ENCODE results near the gene BCL6. TPM values are rescaled to one million over a fixed set of nuclear protein-coding genes. Genes with fewer than 3 reads are reported as not detected.

The BCL6 gene
- total RNA-seq, 2 experiments from 2014 or later: 65.6 to 256 TPM

DNA sequence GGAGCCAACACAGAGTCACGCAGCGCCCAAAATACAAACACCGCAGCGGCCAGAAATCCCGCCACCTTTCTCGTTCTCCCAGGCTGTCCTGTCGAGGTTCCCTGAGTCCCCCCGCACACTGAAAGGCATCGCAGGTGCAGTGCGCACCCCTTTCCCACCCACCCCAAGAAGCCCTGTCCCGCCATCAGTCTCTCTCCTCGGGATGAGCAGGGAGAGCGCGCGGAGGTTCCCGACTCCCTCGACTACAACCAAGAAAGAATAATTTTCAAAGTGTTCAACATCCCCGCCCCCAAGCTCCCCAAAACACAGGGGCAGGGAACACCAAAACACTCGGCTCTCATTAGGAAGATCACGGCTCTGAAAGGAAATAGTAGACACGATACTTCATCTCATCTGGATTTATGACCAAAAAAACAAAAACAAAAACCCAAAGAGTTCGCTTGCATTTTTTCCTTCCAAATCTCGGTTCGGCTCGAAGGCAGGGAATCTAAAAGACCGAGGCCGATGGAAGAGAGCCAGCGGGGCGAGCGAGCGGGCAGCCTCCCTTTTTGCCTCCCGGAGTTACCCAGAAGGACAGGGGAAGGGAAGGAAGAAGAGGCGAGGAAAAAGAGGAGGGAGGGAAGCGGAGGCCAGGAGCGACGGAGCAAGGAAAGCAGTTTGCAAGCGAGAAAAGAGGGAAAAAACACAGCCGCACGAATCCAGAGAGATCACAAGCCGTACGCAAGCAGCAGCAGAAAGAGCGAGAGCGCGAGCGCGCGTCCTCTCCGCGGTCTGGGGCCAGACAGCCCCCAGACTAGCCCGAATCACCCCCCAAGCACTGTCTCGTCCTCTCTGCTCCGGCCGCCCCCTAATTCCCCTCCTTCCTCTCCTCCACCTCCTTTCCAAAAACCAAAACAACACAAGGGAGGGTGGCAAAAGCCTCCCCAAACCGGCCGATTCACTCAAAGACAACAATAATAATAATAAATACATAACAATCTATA lies 808 bp downstream of the BCL6 start:
- POLR2A ChIA-PET: interaction anchor here (0.6 to 13.4 kb wide), 34 partner anchors 154 to 690 kb away, joined by 3 to 531 read pairs (median 9); no protein-coding TSS in a partner anchor

DNA sequence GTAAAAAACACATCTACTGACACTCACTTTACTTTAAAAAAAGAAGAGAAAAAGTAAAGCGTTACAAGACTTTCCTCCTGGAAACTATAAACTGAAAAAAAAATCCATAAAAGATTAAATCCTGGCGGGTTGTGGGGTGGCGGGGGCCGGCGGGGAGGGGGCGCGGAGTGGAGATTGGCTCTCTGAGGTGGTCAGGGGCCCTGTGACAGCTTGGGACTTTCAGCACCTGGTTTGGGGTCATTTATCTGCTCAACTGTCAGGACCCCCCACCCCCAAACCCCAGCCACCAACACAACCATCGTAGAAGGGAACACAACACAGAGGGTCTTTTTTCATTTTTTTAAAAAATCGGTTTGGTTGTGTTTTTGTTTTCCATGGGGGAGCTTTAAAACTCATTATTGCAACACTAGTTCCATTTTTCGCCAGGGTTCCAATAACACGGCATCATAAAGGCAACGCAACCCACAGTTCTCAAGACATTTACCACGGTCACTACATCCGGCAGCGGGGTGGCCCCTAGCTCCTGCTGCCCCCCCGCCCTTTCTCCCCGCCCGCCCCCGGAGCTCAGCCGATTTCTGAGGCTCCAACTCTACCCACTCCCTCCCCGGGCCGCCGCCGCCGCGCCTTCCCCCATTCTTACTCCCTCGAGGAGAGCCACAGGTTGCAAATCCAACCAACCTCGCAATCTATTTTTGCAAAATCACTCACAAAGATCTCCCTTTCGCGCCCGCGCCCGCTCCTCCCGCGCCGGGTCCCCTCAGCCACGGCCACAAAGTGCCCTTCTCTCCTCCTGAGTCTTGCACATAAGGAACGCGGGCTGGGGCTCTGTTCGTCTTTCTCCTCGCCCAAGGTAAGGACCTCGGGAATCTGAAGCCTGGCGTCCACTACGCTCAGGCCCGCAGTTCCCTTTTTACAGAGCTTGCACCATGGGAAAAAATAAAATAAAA lies 1.8 kb downstream of the BCL6 start:
- intact Hi-C loops (cut with micrococcal nuclease; ENCODE audit: unreplicated experiment): loop anchor here (2.0 to 5.0 kb wide), 4 partner anchors 235 to 839 kb away; partner anchors contain the start of gene LPP

More for the DNA sequence above, 808 bp downstream of the BCL6 start:
- peaks cover 55% of the 10 kb centered on the region for H3K36me3 ChIP-seq (ENCODE audit: insufficient read depth, low read length)
- H3K9me2 ChIP-seq (ENCODE audit: insufficient read depth, low read length): no peaks in the 10 kb centered on the region
- intact Hi-C loops (cut with micrococcal nuclease; ENCODE audit: unreplicated experiment): loop anchor here (1.0 to 5.0 kb wide), 3 partner anchors 498 to 838 kb away; no protein-coding TSS in a partner anchor
- no peak overlapping the region for H2AFZ ChIP-seq (ENCODE audit: low read length)
- H3K4me1 ChIP-seq (ENCODE audit: insufficient read depth, low read length, poor library complexity, severe bottlenecking): peaks cover 37% of the 10 kb centered on the region
- CTCF ChIA-PET (ENCODE audit: unreplicated experiment): interaction anchor here (0.6 to 1.3 kb wide), 5 partner anchors 202 to 246 kb away, joined by 3 to 4 read pairs (median 3); no protein-coding TSS in a partner anchor
- TSS peak; percentile 87 for BruUV-seq (replicated peaks)
- peaks cover 79% of the 10 kb centered on the region for H3K79me2 ChIP-seq (ENCODE audit: insufficient read depth, low read depth, low read length)
- H3K4me2 ChIP-seq (ENCODE audit: low read length): peak overlapping the region; percentile 93
- TF ChIP-seq, protein P1, sequence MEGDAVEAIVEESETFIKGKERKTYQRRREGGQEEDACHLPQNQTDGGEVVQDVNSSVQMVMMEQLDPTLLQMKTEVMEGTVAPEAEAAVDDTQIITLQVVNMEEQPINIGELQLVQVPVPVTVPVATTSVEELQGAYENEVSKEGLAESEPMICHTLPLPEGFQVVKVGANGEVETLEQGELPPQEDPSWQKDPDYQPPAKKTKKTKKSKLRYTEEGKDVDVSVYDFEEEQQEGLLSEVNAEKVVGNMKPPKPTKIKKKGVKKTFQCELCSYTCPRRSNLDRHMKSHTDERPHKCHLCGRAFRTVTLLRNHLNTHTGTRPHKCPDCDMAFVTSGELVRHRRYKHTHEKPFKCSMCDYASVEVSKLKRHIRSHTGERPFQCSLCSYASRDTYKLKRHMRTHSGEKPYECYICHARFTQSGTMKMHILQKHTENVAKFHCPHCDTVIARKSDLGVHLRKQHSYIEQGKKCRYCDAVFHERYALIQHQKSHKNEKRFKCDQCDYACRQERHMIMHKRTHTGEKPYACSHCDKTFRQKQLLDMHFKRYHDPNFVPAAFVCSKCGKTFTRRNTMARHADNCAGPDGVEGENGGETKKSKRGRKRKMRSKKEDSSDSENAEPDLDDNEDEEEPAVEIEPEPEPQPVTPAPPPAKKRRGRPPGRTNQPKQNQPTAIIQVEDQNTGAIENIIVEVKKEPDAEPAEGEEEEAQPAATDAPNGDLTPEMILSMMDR (conservative IDR thresholded peaks at IDR 0.05; ENCODE audit: low read length): no peak
- no peak for TF ChIP-seq EZH2phosphoT487 (IDR thresholded peaks at IDR 0.05; ENCODE audit: borderline replicate concordance, low read depth, low read length)
- H3K4me3 ChIP-seq (ENCODE audit: low read depth, low read length, poor library complexity, severe bottlenecking): peak overlapping the region; percentile 86
- H3K27ac ChIP-seq (ENCODE audit: low read depth, low read length, poor library complexity, severe bottlenecking): peak overlapping the region; percentile 90
- peak; percentile 59 for DNase-seq (ENCODE audit: low spot score)
- peaks cover 4% of the 10 kb centered on the region for H4K20me1 ChIP-seq (ENCODE audit: insufficient read depth, low read length)
- no peaks in the 10 kb centered on the region for H3K9me3 ChIP-seq (ENCODE audit: low read length)

More for the DNA sequence above, 1.8 kb downstream of the BCL6 start:
- CTCF ChIA-PET (ENCODE audit: unreplicated experiment): interaction anchor here (0.5 to 1.5 kb wide), 6 partner anchors 155 to 474 kb away, joined by 3 to 6 read pairs (median 3); no protein-coding TSS in a partner anchor
- no peak for TF ChIP-seq EZH2phosphoT487 (IDR thresholded peaks at IDR 0.05; ENCODE audit: borderline replicate concordance, low read depth, low read length)
- TF ChIP-seq, protein P1 (conservative IDR thresholded peaks at IDR 0.05; ENCODE audit: low read length): no peak; the same call in 1 of the 2 replicates
- peaks cover 37% of the 10 kb centered on the region for H3K4me1 ChIP-seq (ENCODE audit: insufficient read depth, low read length, poor library complexity, severe bottlenecking)
- no TSS peak for BruUV-seq (replicated peaks)
- H3K4me3 ChIP-seq (ENCODE audit: low read depth, low read length, poor library complexity, severe bottlenecking): peak overlapping the region; percentile 86
- H3K9me2 ChIP-seq (ENCODE audit: insufficient read depth, low read length): no peaks in the 10 kb centered on the region
- H3K79me2 ChIP-seq (ENCODE audit: insufficient read depth, low read depth, low read length): peaks cover 89% of the 10 kb centered on the region
- DNase-seq (ENCODE audit: low spot score): peak; percentile 60
- POLR2A ChIA-PET: interaction anchor here (0.7 to 13.4 kb wide), 23 partner anchors 9 to 1011 kb away, joined by 3 to 531 read pairs (median 6); no protein-coding TSS in a partner anchor
- H3K4me2 ChIP-seq (ENCODE audit: low read length): peak overlapping the region; percentile 93
- H2AFZ ChIP-seq (ENCODE audit: low read length): no peak overlapping the region
- peak overlapping the region; percentile 90 for H3K27ac ChIP-seq (ENCODE audit: low read depth, low read length, poor library complexity, severe bottlenecking)
- H3K9me3 ChIP-seq (ENCODE audit: low read length): no peaks in the 10 kb centered on the region
- peaks cover 65% of the 10 kb centered on the region for H3K36me3 ChIP-seq (ENCODE audit: insufficient read depth, low read length)
- peaks cover 14% of the 10 kb centered on the region for H4K20me1 ChIP-seq (ENCODE audit: insufficient read depth, low read length)

Measured in OCI-LY7 (cell line).